ENCODE data around the gene ANXA8L1.
"Not testable (repeated sequence)": the region's sequence is repeated elsewhere in the genome, so short reads cannot be mapped to it uniquely, and the experiment has no call there.

Gene ANXA8L1, protein sequence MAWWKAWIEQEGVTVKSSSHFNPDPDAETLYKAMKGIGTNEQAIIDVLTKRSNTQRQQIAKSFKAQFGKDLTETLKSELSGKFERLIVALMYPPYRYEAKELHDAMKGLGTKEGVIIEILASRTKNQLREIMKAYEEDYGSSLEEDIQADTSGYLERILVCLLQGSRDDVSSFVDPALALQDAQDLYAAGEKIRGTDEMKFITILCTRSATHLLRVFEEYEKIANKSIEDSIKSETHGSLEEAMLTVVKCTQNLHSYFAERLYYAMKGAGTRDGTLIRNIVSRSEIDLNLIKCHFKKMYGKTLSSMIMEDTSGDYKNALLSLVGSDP

DNA sequence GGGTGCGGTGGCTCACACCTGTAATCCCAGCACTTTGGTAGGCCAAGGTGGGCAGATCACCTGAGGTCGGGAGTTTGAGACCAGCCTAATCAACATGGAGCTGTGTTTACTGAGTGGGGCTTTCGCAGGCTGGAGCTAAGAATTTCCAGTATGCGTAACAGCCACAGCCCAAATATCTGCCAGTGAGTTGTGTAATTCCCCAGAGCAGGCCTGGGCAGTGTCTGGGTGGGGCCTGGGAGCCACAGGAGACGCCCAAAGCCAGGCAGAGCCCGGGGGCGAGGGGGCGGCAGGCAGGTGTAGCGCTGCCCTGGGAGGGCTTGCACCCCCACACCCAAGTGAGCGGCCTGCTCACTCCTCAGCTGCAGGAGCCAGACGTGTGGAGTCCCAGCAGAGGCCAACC lies at the start of gene ANXA8L1:
Gene ANXA8L1 (plus strand): TSS at position 371 of the 400 bp plus-strand sequence. CDS start 76 bp downstream, outside the sequence.
- DNase-seq, result not testable (repeated sequence)

GRCh38 chr10:46326066-46326465 lies 49.5 kb upstream of the ANXA8L1 start:
- no peak for DNase-seq

GRCh38 chr10:46326971-46327370 lies 48.6 kb upstream of the ANXA8L1 start:
- no peak for DNase-seq

- DNase-seq, result no peak
Measured at GRCh38 chr10:46327685-46328084, 47.9 kb upstream of the ANXA8L1 start.

GRCh38 chr10:46328853-46329689 lies 46.5 kb upstream of the ANXA8L1 start:
- no peak for DNase-seq

- no peak for DNase-seq
Measured at GRCh38 chr10:46329690-46330016, 45.9 kb upstream of the ANXA8L1 start.

GRCh38 chr10:46330894-46331293 lies 44.7 kb upstream of the ANXA8L1 start:
- no peak for DNase-seq

DNA sequence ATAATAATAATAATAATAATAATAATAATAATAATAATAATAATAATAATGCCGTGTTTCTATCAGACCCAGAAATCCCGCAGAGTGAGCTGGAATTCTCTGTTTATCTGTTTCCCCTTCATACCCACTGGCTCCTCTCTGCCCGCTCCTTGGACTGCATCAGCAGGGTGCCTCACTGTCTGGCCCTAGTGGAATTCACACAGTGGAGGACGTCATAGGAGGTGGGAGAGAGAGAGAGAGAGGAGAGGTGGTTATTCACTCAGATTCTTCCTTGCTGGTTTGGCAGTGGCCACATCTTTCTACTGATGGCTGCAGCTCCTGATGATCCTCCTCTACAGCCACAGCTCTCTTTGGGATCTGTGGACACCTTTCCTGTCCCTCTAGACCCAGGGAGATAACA lies 10.1 kb upstream of the ANXA8L1 start:
- not testable (repeated sequence) for DNase-seq

DNA sequence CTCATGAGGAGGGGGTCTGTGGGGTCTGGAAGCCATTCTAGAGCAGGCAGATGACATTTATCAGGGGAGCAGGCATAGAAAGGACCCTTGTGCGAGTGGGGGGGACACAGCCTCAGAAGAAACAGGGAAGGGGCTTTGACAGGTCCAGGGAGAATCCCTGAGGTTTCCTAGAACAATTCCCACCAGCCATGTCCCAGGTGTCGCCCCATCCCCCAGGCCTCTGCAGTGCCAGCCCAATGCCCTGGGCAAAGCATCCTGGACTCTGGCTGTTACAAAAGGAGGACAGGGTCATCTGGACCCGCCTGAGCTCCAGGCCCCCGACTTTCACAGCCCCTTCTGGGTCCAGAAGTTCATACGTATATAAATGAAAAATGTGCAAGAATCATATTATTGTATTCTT lies 8.4 kb upstream of the ANXA8L1 start:
- DNase-seq, result not testable (repeated sequence)

- not testable (repeated sequence) for DNase-seq
Measured at GRCh38 chr10:46367666-46368240, 7.8 kb upstream of the ANXA8L1 start.

DNA sequence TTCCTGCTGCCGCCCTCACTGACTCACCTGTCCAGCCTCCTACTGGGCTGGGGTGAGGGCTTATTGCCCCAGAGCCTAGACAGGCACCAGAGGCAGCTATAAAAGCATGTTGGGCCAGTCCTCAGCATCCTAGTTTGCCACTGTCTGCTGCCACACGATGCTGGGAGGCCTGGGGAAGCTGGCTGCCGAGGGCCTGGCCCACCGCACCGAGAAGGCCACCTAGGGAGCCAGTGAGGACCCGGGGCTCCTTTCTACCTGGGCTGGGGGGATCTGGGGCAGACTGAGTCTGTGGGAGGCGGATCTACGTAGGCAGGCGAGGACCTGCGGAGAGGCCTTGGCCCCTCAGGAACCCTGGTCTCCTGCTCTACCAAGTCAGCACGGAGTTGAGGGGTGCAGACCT lies 6.6 kb upstream of the ANXA8L1 start:
- not testable (repeated sequence) for DNase-seq

DNA sequence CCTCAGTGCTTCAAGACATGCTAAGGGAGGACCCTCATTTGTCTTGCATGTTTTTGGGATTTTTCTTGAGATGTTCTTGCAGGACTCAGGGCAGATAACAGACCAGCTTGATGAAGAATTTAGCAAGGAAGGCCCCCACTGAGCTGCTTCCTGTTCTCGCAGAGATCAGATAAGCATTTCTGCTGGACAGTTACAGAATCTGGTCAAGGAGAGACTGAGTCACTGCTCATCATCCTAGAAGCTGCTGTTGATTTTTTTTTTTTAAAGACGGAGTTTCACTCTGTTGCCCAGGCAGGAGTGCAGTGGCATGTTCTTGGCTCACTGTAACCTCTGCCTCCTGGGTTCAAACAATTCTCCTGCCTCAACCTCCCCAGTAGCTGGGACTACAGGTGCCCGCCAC lies 1.2 kb upstream of the ANXA8L1 start:
- not testable (repeated sequence) for DNase-seq

DNA sequence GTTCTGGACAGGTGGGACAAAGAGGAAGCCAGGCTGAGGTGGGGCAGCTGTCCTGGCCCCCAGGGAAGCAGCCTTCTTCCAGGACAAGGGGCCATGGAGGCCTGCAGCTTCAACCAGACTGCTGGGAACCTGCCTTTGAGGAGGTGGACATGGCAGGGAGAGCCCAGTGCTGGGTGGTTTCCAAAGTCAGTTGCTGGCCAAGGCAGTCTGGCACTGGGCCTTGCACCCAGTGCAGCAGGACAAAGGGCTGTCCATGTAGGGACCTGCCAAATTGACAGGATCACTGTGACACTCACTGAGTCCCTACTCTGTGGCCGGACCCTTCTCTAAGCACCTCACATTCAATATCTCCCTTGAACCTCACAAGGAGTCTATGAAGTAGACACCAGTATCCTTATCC lies 1.4 kb downstream of the ANXA8L1 start:
- DNase-seq, result not testable (repeated sequence)

DNA sequence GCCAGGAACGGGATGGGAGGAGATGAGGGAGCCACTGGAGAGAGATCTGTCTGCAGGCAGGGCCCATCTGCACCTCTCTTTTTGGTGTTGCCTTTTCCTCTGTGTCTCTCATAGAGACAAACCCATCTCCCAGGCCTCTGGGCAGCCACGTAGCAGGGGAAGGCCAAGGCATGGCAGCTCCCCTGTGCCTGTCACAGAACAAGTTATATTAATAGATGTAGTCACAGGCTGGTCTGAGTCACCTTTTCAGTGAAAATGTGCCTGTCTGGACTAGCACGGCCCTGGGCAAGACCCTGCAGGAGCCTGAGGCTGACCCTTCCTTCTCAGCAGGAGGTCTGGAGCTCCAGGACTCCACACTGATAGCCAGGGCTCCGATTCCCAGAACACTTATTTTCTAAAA lies 2.1 kb downstream of the ANXA8L1 start:
- DNase-seq, result not testable (repeated sequence)

DNA sequence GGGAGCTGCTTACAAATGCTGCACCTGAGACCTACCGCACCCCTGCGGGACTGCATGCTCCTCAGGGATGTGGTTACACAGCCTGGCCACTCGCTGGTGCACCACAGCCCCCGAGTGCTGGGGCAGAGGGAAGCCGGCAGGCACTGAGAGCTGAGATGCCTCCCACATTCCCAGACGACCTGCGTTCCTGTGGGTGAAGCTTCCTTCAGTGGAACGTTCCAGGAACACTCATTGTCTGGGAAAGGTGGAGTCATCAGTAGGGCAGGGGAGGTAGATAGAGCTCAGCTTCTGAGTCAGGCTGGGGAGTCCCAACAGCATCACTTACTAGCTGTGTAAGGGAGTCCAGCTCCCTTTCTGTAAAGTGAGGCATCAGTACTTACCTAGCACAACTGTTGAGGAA lies 2.5 kb downstream of the ANXA8L1 start:
- DNase-seq, result not testable (repeated sequence)

DNA sequence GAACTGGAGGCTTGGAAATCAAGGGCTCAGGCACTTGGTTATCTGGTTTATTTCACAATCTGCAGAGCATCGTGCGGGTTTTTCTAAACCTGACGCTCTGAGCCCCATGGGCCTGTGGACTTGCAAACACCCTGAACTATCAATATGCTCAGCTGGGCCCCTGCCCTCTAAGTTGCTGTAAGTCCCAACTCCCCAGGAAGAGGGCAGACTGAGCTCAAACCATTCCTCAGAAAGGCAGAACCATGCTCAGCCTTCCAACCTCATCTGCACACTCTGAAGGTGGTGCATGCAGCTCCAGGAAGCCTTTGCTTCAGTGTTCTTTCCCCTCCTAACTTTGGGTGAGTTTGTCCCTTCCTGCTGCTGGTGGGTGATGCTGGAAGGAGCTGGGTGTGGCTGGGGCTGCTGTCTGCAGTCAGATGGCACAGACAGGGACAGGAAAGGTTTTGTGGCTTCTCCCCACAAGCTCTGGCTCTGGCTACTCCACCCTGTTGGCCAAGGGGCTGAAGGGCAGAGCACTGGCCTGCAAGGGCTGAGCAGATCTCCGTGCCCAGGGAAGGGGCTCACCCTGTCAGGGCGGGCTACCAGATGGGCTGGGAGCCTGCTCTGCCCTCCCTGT lies 3.8 kb downstream of the ANXA8L1 start:
- DNase-seq, result not testable (repeated sequence)

DNA sequence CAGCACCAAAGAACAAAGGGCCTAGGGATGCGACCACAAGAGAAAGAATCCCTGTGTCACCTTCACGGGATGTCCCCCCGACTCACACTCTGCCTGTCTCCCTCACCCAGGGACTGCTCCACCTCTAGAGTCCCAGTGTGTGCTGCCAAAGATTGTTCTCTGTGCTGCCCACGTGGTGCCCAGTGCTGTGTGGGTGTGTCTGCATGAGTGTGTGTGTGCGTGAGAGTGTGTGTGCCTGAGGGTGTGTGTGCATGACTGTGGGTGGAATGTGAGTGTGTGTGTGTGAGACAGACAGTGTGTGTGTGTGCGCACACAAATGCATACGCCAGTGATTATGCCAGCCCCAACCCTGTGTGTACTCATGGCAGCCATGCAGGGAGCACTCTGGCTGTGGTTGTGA lies 10.3 kb downstream of the ANXA8L1 start:
- DNase-seq, result not testable (repeated sequence)

DNA sequence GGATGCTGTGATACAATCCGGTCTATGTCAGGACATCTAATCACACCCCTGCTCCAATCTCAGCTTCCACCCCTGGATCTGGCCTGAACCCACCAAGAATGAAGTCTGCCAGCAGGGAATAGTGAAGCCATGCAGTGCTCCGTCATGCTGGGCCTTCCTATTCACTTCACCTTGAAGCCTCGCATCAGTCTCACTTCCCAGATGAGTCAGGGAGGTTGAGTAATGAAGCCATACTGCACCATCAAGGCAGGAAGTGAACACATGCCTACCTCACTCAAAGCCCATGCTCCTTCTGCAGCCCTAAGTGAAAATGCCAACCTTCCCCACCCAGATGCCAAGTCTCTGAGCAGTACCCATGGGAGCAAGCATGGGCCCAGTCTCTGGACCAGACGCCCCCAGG lies 11.1 kb downstream of the ANXA8L1 start:
- DNase-seq, result not testable (repeated sequence)

GRCh38 chr10:46387309-46387902 lies 11.8 kb downstream of the ANXA8L1 start:
- DNase-seq, result not testable (repeated sequence)

DNA sequence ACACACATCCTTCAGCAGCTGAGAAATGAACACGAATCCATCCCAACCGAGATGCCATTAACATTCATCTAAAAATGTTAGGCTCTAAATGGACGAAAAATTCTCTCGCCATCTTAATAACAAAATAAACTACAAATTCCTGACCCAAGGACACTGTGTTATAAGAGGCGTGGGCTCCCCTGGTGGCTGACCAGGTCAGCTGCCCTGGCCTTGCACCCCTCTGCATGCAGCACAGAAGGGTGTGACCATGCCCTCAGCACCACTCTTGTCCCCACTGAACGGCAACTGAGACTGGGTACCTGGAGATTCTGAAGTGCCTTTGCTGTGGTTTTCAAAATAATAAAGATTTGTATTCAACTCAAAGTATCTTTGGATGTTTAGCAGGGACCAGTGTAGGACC lies 15.8 kb downstream of the ANXA8L1 start:
- not testable (repeated sequence) for DNase-seq

GRCh38 chr10:46396441-46397279 lies 21.1 kb downstream of the ANXA8L1 start:
- not testable (repeated sequence) for DNase-seq

- not testable (repeated sequence) for DNase-seq
Measured at GRCh38 chr10:46397767-46398166, 22.2 kb downstream of the ANXA8L1 start.
